HG03378 (cell line): ENCODE measurements around the gene TBX1.

Experiments used
- ATAC-seq: cut with Tn5 transposase; IDR thresholded peaks from one replicate; pipeline ENCODE4 v1.9.1; 2021; ENCODE audit warnings: mild to moderate bottlenecking, moderate library complexity; ENCODE audit not compliant: unreplicated experiment

TBX1 gene

DNA sequence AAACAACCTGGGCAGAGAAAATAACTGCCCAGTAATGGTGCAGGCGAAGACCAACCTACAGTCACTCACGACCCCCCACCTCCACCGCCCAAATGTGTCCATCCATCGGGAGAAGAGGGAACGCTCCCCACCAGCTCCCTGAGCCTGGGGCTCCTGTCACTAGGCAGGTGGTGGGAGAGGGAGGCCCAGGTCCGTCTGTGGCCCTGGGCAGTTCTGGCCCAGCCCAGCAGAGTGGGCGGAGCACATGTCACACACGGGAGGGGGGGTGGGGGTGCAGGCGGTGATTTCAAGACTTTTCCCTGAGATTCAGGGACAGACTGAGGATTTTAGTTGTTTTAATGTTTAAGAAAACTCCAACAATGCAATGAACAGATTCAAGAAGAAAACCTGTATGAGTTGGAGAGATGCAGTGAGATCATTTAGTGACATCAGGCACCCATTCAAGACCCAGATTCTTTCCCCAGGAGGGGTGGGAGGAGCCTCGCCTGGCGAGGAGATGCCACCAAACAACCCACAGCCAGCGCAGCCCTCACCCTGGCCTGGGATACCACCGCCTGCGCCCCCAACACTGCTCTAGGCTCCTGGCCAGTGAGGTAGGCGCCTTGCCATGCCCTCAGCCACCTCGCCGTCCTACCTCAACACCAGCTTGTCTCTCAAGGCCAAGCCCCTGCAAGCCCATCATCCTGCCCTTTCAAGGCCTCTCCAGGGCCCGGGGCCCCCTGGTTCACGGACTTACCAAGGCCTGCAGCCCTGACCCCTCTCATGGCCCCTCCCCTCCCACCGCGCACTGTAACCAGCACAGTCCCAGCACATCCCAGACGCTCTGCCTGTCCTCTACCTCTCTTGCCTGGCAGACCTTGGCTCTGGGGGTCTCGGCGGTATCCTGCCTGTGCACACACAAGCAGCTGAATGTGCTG lies 36.8 kb downstream of the TBX1 start:
- ATAC-seq = no peak

DNA sequence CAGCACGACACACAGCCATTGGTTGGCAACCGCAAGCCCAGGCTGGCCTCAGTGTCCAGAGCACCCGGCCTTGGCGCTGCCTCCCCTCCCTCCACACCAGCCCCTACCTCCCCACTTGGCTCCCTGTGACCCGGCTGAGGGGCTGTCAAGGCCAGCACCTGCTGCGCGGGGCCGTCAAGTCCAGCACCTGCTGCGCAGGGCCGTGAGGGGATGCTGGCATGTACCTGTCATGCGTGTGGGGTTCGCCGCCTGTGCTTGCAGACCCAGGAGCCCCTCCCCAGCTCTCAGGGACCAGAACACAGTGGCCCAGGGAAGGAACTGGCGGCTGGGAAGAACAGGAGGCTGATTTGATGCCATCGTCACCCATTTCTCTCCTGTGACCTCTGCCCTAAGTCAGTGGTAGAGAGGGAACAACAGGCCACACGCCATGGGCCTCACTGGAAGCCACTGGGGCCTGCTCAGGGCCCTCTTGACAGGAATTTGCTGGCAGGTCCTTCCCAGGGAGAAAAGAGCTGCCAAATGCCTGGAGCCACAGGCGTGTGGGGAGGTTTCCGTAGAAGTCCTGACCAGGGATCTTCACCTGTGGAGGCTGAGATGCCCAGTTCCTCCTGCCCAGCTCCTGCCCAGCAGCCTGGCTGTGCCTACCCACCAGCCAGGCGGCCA lies 37.6 kb downstream of the TBX1 start:
- no peak for ATAC-seq

DNA sequence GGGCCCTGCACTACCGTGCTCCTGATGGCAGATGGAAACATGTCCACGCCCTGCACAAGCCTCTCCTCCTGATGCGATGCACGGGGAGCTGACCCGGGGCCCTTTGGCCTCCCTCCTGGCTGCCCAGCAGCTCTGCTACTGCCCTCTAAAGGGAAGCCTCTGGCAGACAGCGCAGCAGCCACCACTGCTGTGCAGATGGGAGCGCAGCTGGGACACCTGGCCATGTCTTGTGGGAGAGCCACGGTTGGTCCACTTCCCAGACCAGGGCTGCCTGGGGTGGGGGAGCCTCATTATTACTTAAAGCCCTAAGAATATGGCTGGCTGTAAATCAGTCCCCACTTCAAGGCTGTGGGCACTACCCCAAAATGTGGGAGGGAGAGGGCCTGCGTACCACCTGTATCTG lies 38.3 kb downstream of the TBX1 start:
- no peak for ATAC-seq

DNA sequence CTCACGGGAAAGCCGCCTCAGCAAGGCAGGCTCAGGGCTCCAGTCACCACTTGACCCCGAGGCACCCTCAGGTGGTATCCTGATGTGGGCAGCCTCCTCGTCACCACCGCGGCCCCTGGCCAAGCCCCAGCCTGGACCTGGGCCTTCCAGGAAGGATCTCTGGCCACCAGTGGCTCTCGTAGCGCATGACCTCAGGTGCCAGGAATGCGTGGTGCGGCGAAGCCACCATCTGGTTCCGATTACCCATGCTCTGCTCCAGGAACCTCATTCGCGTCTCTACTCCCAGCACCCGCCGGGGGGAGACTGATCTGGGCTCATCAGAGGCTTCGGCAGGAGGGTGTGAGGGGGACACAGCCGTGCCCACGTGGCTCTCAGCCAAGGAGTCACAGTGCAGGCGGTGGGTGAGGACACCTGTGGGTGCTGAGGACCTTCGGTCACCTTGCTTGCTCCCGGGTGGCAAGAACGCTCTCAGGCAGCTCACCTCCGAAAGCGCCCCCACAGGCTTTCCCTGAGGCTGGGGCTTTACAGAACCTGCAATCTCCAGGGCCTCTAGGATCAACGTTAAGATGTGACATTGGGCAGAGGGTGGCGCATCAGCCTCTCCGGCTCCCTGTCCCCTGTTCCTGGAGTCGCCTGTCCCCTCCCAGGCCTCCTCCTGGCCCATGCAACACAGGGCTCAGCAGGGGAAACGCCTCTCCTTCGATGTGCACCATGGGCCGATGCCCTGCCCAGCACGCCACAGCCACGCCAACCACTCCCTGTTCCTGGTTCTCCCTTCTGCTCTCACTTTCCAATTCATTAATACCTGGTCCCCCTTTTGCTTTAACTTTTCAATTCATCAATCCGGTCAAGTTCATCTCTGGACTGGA lies 39.0 kb downstream of the TBX1 start:
- ATAC-seq = no peak

DNA sequence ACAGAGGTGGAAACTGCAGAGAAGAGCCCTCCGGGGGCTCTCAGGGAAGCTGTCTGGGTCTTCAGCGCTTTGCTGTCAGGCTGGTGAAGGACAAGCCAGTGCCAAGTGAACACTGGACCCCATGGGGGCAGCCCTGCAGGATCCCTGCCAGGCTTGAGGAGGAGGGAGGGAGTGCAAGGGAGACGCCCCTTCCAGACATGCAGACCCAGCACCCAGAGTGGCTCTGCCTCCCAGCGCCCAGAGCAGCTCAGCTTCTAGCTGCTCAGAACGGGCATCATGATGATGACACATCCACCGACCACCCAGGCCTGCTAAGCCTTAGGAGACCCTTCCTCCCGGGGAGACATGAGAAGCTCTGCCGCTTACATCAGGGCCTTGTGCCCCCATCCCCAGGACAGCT lies 39.7 kb downstream of the TBX1 start:
- no peak for ATAC-seq

DNA sequence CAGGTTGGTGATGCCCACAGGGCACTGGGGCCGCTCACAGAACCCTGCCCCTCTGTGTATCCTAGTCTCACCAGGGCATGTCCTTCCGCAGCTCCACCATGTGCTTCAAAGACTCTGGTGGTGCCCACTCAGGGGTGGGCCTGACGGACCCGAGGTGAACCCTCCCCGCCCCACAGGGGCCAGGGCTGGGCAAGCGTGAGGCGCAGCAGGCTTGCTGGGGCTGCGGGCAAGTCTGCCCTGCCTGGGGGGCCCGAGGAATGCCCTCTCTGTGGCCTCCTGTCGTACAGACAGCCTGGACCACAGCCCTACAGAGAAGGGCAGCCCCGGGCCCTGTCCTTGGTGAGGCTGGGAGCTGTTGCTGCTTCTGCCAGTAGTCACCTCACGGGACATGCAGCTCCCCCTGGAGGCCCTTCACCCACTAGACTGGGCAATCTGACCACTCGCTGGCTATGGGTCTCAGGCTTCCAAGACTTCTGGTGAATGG lies 40.2 kb downstream of the TBX1 start:
- ATAC-seq = no peak

DNA sequence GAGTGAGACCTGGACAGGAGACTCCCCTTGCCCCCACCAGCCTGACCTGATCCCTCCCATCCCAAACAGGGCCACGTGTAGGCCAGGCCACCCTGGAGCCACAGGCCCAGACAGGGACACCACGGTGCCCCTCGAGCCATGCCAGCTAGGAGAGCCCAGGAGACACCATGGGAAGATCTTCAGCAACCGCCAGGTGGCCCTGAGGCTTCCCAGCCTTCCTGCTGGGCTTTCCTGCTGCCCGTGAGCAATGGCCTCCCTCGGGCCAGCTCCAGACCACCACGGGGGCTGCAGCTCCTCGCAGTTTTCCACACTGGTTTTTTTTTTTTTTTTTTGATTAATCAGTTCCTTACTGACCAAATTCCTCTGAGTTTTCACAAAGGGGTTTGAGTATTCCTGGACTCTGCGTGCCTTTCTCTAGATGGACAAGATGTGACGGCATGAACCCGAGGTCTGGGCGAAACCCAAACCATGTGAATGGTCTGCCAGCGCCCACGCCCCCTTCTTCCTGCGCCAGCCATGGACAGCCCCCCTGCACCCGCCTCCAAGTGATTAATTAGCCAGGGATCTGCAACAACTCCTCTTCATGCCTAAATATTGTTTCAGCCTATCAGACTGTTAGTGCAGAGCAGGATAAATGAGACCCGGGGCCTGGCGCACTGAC lies 40.9 kb downstream of the TBX1 start:
- no peak for ATAC-seq

DNA sequence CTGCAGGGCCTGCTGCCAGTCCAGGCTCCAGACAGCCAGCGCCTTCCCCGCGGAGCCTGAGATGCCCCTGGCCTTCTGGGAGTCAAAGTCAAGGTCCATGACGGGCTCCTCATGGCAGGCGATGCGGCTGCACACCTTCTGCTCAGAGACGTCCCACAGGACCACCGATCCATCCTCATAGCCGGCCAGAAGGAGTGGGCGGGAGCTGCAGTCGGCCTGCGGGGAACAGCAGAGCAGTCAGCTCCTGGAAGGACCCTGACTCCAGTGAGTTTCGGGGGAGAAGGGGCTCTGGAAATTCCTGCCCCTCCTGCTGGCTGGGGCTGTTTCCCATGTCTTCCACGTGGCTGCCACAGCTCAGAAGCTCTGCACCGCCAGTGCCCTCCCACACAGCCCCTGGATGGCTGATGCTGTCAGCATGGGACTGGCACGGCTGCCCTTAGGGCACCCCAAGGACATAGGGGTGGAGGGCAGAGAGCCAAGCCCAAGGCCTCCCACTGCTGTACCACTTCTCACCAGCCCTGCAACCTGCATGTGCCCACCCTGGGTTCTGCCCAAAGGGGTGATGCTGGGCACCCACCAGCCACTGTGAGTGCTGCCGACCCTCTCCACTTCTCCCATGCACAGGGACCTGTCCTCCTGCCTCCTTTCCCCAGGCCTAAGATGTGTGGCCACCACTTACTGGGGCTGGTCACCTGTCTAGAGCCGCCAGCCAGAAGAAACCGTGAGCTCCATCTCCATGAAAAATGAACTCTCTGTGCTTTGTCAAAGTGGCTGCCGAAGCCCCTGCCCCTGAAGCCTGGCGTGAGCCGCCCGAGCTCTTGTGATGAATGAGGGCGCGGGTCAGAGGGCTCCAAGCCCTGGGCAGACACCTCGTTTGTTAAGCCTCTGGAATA lies 41.7 kb downstream of the TBX1 start:
- ATAC-seq = no peak

DNA sequence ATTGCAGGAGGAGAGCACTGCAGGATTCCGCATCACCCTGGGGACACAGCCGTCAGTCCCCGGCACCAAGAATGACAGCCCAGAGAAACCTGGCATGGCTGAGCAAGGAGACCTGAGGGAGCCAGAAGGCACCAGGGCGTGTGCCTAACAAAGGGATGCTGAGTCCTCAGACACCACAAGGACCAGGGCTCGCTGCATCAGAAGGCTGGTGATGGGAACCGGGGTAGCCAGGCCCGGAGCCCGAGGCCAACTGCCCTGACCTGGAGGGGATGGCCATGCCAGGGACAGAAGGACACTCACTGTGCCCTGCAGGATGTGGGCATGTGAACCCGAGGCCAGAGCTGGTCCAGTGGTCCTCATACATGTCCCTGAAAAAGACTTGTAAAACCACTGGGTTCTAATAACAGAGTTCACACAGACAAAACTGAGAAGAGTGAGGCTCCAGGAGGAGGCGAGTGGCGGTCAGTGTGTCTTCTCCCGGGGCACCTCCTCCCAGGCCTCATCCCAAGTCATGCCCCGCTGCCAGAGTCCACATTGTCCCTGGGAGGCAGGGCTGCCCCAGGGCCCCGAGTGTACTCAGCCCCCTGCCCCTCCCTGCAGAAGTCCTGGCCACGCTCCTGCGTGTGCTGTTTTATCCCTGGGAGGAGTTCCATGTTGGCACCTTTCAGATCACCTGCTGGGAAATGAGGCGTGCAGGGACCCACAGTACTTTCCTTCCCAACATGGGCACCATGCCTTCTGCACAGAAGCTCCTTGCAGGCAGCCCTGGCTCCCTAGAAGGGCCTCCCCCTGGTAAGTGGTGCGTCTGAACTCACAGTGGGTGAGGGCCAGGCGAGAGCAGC lies 42.5 kb downstream of the TBX1 start:
- no peak for ATAC-seq

DNA sequence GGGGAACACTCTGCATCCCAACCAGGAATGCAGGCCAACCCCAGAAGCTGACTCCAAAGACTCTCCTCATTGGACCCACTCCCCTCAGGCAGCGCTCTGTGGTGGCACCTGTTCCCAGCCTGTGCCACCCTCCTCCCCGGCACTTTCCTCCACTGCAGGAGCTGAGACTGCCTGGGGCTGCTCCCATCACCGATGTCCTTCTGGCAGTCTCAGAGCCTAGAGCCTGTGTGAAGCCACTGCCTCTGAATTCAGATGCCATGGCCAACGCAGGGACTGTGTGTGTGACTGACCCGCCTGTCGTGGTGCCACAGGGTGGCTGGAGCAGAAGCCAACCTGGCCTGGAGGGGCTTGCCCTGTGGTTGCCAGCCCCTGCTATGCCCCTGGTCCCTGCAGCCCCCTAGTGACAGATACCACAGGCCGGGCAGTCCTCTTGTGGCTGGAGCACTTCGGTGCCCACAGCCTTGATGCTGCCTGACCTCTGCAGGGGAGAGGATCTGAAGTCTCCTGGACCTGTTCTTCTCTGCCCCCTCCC lies 43.2 kb downstream of the TBX1 start:
- no peak for ATAC-seq

DNA sequence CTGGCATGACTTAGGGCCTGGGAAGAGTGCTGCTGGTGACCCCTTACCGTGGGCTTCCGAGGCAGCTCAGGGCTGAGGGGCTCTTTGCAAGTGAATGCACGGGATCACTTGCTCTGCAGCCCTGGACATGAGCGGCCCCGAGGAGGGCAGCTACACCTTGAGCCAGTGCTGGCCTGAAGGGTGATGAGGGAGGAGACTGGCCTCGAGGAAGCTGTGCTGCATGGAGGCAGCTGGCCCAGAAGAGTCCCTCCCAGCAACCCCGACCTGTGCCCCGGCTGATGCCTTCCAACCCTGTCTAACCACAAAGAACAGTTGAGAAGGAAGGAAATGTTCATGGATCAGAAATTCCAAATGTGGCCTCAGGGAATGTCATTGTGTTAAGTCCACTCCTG lies 45.2 kb downstream of the TBX1 start:
- no peak for ATAC-seq

DNA sequence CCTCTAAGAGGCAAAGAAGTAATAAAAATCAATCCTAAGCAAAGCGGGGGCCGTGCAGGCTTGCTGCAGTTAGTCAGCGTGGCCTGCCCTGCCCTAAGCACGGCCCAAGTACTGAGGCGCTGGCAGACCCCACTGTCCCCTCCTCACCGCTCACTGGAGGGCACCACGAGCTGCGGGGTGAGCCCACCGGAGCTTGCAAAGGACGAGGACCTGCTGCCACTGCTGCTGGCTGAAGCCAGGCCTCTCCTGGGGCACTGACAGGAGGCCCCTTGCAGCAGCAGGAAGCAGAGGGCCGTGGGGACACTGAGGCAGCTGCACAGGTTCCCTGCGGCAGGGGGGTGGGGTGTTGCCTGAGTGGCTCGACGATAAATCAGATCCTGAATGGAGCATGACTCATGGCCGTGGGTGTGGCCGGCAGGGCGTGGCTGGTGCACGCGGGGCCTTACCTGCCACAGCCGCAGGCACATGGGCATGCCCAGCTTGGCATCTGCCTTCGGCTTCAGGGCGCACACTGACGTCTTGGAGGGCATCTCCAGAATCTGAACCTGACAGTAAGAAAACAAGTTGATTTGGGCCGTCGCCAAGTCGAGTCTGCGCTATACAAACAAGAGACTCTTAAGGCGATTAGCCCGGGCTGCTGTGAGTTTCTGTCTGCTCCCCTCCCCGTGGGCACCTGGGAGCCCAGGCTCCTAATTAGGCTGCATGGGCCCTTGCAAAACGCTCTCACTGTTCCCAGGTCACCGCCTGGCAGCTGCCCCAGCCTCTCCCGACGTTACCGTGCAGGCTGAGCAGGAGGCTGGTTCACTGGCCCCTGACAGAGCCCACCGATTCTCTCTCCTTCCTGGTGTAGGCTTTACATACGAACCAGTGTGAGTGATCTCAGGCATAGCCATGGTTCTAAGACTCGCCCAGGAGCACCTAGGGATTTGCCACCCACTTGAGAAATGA lies 45.9 kb downstream of the TBX1 start:
- no peak for ATAC-seq

DNA sequence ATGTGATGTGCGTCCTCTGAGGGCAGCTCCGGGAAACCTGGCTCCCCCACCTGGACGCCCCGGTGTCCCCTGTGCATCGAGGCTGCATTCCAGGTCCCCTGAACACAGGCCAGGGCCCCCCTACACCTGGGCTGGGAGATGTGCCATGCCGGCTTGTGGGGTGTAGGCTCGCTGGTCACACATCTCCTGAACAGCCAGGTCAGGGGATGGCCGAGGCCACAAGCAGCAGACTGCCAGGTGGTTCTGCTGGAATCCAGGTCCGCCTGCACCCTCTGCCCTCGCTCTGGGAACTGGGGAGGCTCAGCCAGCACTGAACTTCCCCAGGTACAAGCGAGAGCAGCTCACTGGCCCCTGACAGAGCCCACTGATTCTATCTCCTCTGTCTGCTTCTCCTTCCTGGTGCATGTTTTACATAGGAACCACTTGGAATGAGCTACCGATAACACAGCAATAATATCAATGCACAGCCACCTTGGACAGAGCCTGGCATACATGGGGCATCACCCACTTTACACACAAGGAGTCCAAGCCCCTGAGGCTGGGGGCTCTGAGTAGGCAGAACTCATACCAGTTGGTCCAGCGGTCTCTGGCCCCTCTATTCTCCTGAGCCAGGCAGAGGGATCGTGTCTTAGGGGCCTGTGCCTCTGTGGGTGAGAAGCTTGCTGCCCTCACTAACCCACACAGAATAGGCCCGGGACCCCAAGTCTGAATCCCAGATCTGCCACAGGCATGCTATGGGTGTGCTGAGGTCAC lies 46.8 kb downstream of the TBX1 start:
- ATAC-seq = no peak

DNA sequence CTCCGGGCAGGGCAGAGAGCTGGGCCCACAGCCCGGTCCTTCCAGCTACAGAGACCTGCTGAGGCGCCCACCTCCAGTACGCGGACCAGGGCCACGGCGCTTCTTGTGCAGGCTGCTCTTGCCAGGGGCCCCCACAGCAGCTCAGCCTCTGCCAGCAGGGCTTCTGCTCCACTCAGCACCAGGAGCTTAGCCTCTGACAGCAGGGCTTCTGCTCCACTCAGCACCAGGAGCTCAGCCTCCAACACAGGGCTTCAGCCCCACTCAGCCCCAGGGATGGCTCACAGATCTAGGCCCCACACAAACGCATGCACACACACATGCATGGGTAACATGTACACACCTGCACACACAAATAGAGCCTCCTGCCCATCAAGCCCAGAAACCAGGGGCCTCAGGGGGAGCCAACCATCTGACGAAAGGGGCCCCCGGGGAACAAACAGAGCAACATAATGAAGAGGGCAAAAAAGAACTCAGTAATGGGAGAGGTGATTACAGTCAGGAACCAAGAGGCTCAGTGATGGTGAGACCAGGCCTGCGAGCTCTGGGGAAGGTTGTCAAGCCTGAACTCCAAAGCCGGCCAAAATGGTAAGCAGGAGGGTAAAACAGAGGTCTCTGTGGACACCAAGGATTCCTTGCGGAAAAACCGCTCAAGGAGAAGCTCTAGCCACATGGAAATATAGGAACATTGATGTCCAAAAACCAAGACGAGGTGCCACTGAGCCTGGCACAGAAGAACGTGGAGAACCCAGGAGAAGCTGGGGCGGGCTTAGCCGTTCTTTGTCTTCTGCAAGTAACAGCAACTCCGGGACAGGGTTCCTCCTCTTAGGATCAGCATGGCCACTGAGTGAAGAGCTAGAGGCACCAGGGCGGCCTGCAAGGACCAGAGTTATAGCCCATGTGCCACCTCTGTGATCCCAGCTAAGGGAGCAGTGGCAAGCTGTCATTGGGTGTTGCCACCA lies 47.6 kb downstream of the TBX1 start:
- ATAC-seq = no peak

DNA sequence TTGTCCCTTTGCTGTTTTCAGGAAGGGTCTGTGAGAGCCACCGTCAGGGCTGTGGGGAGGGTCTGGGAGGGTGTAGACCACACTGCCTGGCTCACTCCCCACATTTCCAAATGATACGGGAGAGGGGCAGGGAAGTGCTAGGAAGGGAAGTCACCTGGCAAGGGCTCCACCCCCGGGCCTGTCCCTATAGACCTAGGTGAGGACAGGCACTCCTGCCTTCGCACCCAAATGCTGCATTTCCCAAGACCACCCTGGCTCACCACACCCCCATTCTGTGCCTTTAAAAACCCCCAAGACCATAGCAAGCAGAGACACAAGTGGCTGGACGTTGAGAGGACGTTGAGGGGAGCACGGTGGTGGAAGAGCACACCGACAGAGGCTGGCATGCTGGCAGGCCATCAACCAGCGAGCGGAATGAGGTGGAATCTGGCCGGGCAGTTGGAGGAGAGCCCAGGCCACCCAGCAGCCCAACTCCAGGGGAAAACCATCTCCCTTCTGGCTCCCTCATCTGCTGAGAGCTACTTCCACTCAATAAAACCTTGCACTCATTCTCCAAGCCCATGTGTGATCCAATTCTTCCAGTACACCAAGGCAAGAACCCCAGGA lies 48.4 kb downstream of the TBX1 start:
- ATAC-seq = no peak
